Neural cell (in vitro differentiated cells): ENCODE measurements around the gene CDC23. TPM values are rescaled to one million over a fixed set of nuclear protein-coding genes. Genes with fewer than 3 reads are reported as not detected.

Source experiments
- H2AFZ ChIP-seq: fragments of 200-600, 300-800 bp; sonication (generic), shearing (Covaris generic); 2 replicates; pipeline ENCODE4 v1.6.0; 2014; ENCODE audit warnings: low read depth, mild to moderate bottlenecking, antibody characterized with exemption, low read length, moderate library complexity
- H3F3A ChIP-seq: fragments of 200-600 bp; shearing (Covaris generic); 2 replicates; pipeline ENCODE4 v1.6.1; 2016; ENCODE audit warnings: mild to moderate bottlenecking, moderate library complexity, mixed read lengths, antibody characterized with exemption, low read length; ENCODE audit not compliant: insufficient read depth, poor library complexity, severe bottlenecking
- H3K27ac ChIP-seq: fragments of 200-600, 300-800 bp; sonication (generic), shearing (Covaris generic); 2 replicates; pipeline ENCODE4 v1.5.1; 2014; ENCODE audit warnings: mild to moderate bottlenecking, low read length, moderate library complexity
- H3K27me3 ChIP-seq: fragments of 300-800, 200-600 bp; sonication (generic), shearing (Covaris generic); 2 replicates; pipeline ENCODE4 v1.6.0; 2014; ENCODE audit warnings: mild to moderate bottlenecking, low read depth, low read length, moderate library complexity; ENCODE audit not compliant: insufficient read depth
- H3K36me3 ChIP-seq: fragments of 300-800, 200-600 bp; sonication (generic), shearing (Covaris generic); 2 replicates; pipeline ENCODE4 v1.5.1; 2014; ENCODE audit warnings: mild to moderate bottlenecking, antibody characterized with exemption, low read length, moderate library complexity; ENCODE audit not compliant: insufficient read depth
- H3K4me2 ChIP-seq: fragments of 300-800, 200-600 bp; sonication (generic), shearing (Covaris generic); 2 replicates; pipeline ENCODE4 v1.6.0; 2014; ENCODE audit warnings: mild to moderate bottlenecking, low read length
- H3K4me3 ChIP-seq: fragments of 300-800, 200-600 bp; sonication (generic), shearing (Covaris generic); 2 replicates; pipeline ENCODE4 v1.5.1; 2014; ENCODE audit warnings: mild to moderate bottlenecking, low read length, moderate library complexity
- H3K79me2 ChIP-seq: fragments of 200-600 bp; shearing (Covaris generic); replicated peaks from 2 replicates; pipeline ENCODE4 v1.6.0; 2014; ENCODE audit warnings: mild to moderate bottlenecking, low read length, moderate library complexity; ENCODE audit not compliant: insufficient read depth
- H3K9ac ChIP-seq: fragments of 300-800, 200-600 bp; sonication (generic), shearing (Covaris generic); 2 replicates; pipeline ENCODE4 v1.6.1; 2016; ENCODE audit warnings: mild to moderate bottlenecking, low read length, mixed read lengths
- H3K9me2 ChIP-seq: fragments of 200-600 bp; shearing (Covaris generic); 2 replicates; pipeline ENCODE4 v1.6.1; 2016; ENCODE audit warnings: mild to moderate bottlenecking, low read length, mixed read lengths; ENCODE audit not compliant: insufficient read depth
- H3K9me3 ChIP-seq: fragments of 200-600, 300-800 bp; sonication (generic), shearing (Covaris generic); 2 replicates; pipeline ENCODE4 v1.6.1; 2016; ENCODE audit warnings: mild to moderate bottlenecking, mixed run types, low read length, moderate library complexity, mixed read lengths
- H4K20me1 ChIP-seq: fragments of 200-600 bp; shearing (Covaris generic); 2 replicates; pipeline ENCODE4 v1.6.1; 2016; ENCODE audit warnings: mild to moderate bottlenecking, mixed run types; ENCODE audit not compliant: insufficient read depth
- EP300 ChIP-seq: fragments of 450-650 bp; conservative IDR thresholded peaks from 2 replicates; pipeline ENCODE4 v1.6.1; 2014; ENCODE audit warnings: antibody characterized with exemption, mild to moderate bottlenecking, moderate library complexity; ENCODE audit not compliant: poor library complexity, severe bottlenecking
- EZH2 ChIP-seq: fragments of 200-600, 300-800 bp; shearing (Covaris generic), sonication (generic); IDR thresholded peaks from 2 replicates; pipeline ENCODE4 v1.6.1; 2014; ENCODE audit warnings: antibody characterized with exemption, low read length, borderline replicate concordance, mild to moderate bottlenecking; ENCODE audit not compliant: insufficient read depth, poor library complexity, severe bottlenecking
- MXI1 ChIP-seq: fragments of 450-650 bp; conservative IDR thresholded peaks from 2 replicates; pipeline ENCODE4 v1.6.1; 2014; ENCODE audit warnings: antibody characterized with exemption, mild to moderate bottlenecking; ENCODE audit not compliant: poor library complexity, severe bottlenecking
- POLR2AphosphoS5 ChIP-seq: IDR thresholded peaks from 2 replicates; pipeline ENCODE4 v1.6.1; 2012
- REST ChIP-seq: IDR thresholded peaks from 2 replicates; pipeline ENCODE4 v1.6.1; 2012; ENCODE audit warnings: borderline replicate concordance
- TAF1 ChIP-seq: IDR thresholded peaks from 2 replicates; pipeline ENCODE4 v1.6.1; 2012; ENCODE audit warnings: low read depth
- polyA plus RNA-seq: library from polyadenylated mRNA; depleted of rRNA; stranded (reverse); fragments of >200 nt; gene quantifications from 2 replicates; pipeline ENCODE4 v1.2.3, GENCODE V29; 2014
- TF ChIP-seq, protein P1 (sequence below): fragments of 450-650 bp; IDR thresholded peaks from 2 replicates; pipeline ENCODE4 v1.5.1; 2014; ENCODE audit warnings: antibody characterized with exemption, mild to moderate bottlenecking, moderate library complexity; ENCODE audit not compliant: poor library complexity, severe bottlenecking

The CDC23 gene
- polyA plus RNA-seq, 1 donor from 2014 or later: 52.9 TPM

DNA sequence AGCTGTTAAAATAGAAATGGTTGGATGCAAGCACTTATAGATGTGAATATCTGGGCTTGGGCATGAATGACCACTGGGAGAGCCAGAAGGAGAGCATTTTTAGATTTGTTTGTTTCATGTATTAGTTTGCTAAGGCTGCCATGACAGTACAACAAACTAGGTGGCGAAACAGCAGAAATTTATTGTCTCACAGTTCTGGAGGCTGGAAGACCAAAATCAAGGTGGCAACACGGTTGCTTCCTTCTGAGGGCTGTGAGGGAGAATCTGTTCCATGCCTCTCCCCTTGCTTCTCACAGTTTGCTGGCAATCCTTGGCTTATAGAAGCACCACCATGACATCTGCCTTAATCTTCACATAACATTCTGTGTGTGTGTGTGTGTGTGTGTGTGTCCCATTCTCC lies 20.2 kb upstream of the CDC23 start:
- H3K27me3 ChIP-seq: no peaks in the 10 kb centered on the region
- no peaks in the 10 kb centered on the region for H3K9me3 ChIP-seq
- no peak overlapping the region for H2AFZ ChIP-seq
- no peaks in the 10 kb centered on the region for H3K36me3 ChIP-seq
- no peak overlapping the region for H3K4me2 ChIP-seq
- no peak overlapping the region for H3K4me3 ChIP-seq
- TF ChIP-seq MXI1: no peak
- no peak for TF ChIP-seq EP300
- TF ChIP-seq EZH2: no peak
- no peak for TF ChIP-seq POLR2AphosphoS5
- no peak for TF ChIP-seq TAF1
- TF ChIP-seq REST: no peak
- no peaks in the 10 kb centered on the region for H3K79me2 ChIP-seq
- H3F3A ChIP-seq: no peaks in the 10 kb centered on the region
- no peaks in the 10 kb centered on the region for H4K20me1 ChIP-seq
- H3K9ac ChIP-seq: no peak overlapping the region
- no peak overlapping the region for H3K27ac ChIP-seq
- H3K9me2 ChIP-seq: no peaks in the 10 kb centered on the region

DNA sequence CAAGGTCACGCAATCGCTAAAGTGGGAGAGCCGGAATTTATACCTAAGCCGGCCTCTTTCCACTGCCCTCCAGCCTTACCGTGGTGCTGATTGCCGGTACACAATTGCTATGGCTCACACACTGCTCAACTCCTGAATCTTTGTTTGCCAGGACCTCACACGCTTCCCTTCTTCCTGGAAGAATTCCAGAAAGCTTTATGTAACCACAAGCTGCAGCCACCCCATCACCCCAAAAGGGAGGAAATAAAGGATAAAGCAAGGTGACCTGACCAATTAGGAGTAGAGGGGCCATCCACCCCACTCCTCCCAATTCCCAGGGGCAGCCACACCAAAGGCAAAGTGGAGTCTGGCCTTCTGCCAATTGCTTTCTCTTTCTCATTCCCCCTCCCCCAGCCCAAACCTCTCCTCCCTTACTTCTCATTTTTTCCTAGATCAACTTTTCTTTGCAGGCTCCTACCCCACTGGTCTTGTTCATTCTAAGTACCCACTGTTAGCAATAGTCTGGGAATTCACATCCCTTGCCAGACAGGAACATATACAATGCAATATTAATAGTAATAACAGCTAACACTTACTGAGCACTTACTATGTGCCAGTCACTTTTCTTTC lies 18.0 kb upstream of the CDC23 start:
- Histone ChIP-seq H3K36me3 (no peaks in the 10 kb centered on the region), H3K4me3 (no peak overlapping the region), H3F3A (no peaks in the 10 kb centered on the region), H3K9me3 (no peaks in the 10 kb centered on the region), H3K27me3 (no peaks in the 10 kb centered on the region), H3K79me2 (no peaks in the 10 kb centered on the region), H3K27ac (no peak overlapping the region), H4K20me1 (no peaks in the 10 kb centered on the region), H2AFZ (no peak overlapping the region), H3K9me2 (no peaks in the 10 kb centered on the region), H3K4me2 (no peak overlapping the region), H3K9ac (no peak overlapping the region)
- TF ChIP-seq EP300 (no peak), POLR2AphosphoS5 (no peak), EZH2 (no peak)
- TF ChIP-seq, protein P1, sequence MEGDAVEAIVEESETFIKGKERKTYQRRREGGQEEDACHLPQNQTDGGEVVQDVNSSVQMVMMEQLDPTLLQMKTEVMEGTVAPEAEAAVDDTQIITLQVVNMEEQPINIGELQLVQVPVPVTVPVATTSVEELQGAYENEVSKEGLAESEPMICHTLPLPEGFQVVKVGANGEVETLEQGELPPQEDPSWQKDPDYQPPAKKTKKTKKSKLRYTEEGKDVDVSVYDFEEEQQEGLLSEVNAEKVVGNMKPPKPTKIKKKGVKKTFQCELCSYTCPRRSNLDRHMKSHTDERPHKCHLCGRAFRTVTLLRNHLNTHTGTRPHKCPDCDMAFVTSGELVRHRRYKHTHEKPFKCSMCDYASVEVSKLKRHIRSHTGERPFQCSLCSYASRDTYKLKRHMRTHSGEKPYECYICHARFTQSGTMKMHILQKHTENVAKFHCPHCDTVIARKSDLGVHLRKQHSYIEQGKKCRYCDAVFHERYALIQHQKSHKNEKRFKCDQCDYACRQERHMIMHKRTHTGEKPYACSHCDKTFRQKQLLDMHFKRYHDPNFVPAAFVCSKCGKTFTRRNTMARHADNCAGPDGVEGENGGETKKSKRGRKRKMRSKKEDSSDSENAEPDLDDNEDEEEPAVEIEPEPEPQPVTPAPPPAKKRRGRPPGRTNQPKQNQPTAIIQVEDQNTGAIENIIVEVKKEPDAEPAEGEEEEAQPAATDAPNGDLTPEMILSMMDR: no peak

DNA sequence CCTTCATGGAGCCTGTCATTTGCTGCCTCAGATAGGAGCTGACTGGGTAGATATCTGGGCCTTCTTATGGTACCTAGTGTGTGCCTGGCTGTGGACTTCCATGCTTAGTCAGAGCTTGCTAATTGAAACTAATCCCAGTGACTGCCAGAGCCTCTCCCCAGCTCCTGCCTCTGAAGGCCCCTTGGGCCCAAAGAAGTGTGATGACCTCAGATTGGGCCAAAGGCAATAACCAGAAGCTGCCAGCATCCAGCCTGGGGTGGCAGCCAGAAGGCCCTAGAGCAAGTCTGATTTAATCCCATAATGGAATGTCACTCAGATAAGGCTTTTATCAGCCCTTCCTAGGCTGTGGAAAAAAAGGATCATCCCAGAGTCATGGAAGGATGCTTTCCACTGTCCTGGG lies 17.1 kb upstream of the CDC23 start:
- no peak overlapping the region for H3K9ac ChIP-seq
- H3K9me3 ChIP-seq: no peaks in the 10 kb centered on the region
- no peak overlapping the region for H3K4me2 ChIP-seq
- H3K27me3 ChIP-seq: no peaks in the 10 kb centered on the region
- H3K79me2 ChIP-seq: no peaks in the 10 kb centered on the region
- H2AFZ ChIP-seq: no peak overlapping the region
- H3K4me3 ChIP-seq: no peak overlapping the region
- no peak overlapping the region for H3K27ac ChIP-seq
- H3F3A ChIP-seq: no peaks in the 10 kb centered on the region
- H3K36me3 ChIP-seq: no peaks in the 10 kb centered on the region
- TF ChIP-seq MXI1: no peak
- no peak for TF ChIP-seq EP300
- no peaks in the 10 kb centered on the region for H4K20me1 ChIP-seq
- no peaks in the 10 kb centered on the region for H3K9me2 ChIP-seq
